WTC11 (cell line): ENCODE data around the gene CCNG1. TPM values are rescaled to one million over a fixed set of nuclear protein-coding genes. Genes with fewer than 3 reads are reported as not detected.

ENCODE experiments used
- ATAC-seq: fragments of 200-7000 bp; cut with Tn5 transposase; 2 replicates; pipeline ENCODE4 v1.10.0; 2021; ENCODE audit warnings: mild to moderate bottlenecking, moderate library complexity
- CTCF ChIA-PET: fragments of 300-600 bp; sonication (Branson Sonifier 250); formaldehyde crosslinking; loops from one replicate; lab custom pipeline; 2021; ENCODE audit warnings: antibody characterized with exemption; lab: Charles Lee
- POLR2A ChIA-PET: fragments of 350-600 bp; sonication (Branson Sonifier 250); formaldehyde crosslinking; loops from one replicate; lab custom pipeline; 2021; ENCODE audit warnings: antibody characterized with exemption; lab: Charles Lee
- DNase-seq: peaks from one replicate; pipeline ENCODE4 v3.0.0; 2021; ENCODE audit warnings: low spot score
- H3K27ac Mint-ChIP-seq: 2 replicates; pipeline ENCODE4 v1.8.0; 2021; ENCODE audit warnings: mixed read lengths
- H3K27me3 Mint-ChIP-seq: 2 replicates; pipeline ENCODE4 v1.8.0; 2021; ENCODE audit warnings: low read depth, mild to moderate bottlenecking, moderate library complexity, mixed read lengths
- H3K36me3 Mint-ChIP-seq: 2 replicates; pipeline ENCODE4 v1.8.0; 2021; ENCODE audit warnings: mixed read lengths
- H3K4me1 Mint-ChIP-seq: 2 replicates; pipeline ENCODE4 v1.8.0; 2022; ENCODE audit warnings: mixed read lengths
- H3K4me3 Mint-ChIP-seq: 2 replicates; pipeline ENCODE4 v1.8.0; 2021; ENCODE audit warnings: mild to moderate bottlenecking, moderate library complexity, mixed read lengths
- H3K9me3 Mint-ChIP-seq: 2 replicates; pipeline ENCODE4 v1.8.0; 2021; ENCODE audit warnings: mixed read lengths
- ATF1 ChIP-seq: sonication (generic); formaldehyde crosslinking; IDR thresholded peaks from 2 replicates; pipeline ENCODE4 v1.8.1; 2023; ENCODE audit warnings: mild to moderate bottlenecking, moderate library complexity, missing genetic modification reagents
- ELF4 ChIP-seq: sonication (generic); formaldehyde crosslinking; IDR thresholded peaks from 2 replicates; pipeline ENCODE4 v1.8.1; 2022; ENCODE audit warnings: low read depth, mild to moderate bottlenecking, moderate library complexity, missing genetic modification reagents
- NR2C2 ChIP-seq: sonication (generic); formaldehyde crosslinking; IDR thresholded peaks from 2 replicates; pipeline ENCODE4 v1.8.0; 2022; ENCODE audit warnings: mild to moderate bottlenecking, missing genetic modification reagents
- NR3C1 ChIP-seq: sonication (generic); formaldehyde crosslinking; conservative IDR thresholded peaks from 2 replicates; pipeline ENCODE4 v1.8.1; 2023; ENCODE audit warnings: low read depth, mild to moderate bottlenecking, missing genetic modification reagents
- OVOL2 ChIP-seq: fragments of 250-450 bp; sonication (Bioruptor Pico); IDR thresholded peaks from 2 replicates; pipeline ENCODE4 v1.9.0; 2021; ENCODE audit warnings: mild to moderate bottlenecking, borderline replicate concordance
- RORB ChIP-seq: fragments of 250-450 bp; sonication (Bioruptor Pico); IDR thresholded peaks from 2 replicates; pipeline ENCODE4 v1.9.0; 2021; ENCODE audit warnings: mild to moderate bottlenecking
- TEAD1 ChIP-seq: sonication (generic); formaldehyde crosslinking; IDR thresholded peaks from 2 replicates; pipeline ENCODE4 v1.8.0; 2022; ENCODE audit warnings: mild to moderate bottlenecking, missing genetic modification reagents
- ZNF121 ChIP-seq: sonication (generic); formaldehyde crosslinking; IDR thresholded peaks from 2 replicates; pipeline ENCODE4 v1.8.0; 2023; ENCODE audit warnings: missing genetic modification reagents
- total RNA-seq: library from RNA; stranded (reverse); gene quantifications from 3 replicates; pipeline ENCODE4 v1.2.3, GENCODE V29; 2021
- TF ChIP-seq, protein P1 (sequence below): sonication (generic); formaldehyde crosslinking; IDR thresholded peaks from 2 replicates; pipeline ENCODE4 v1.8.0; 2022; ENCODE audit warnings: missing genetic modification reagents
- TF ChIP-seq, protein P2 (sequence below): fragments of 250-450 bp; sonication (Bioruptor Pico); conservative IDR thresholded peaks from 2 replicates; pipeline ENCODE4 v1.9.0; 2021; ENCODE audit warnings: mild to moderate bottlenecking
- TF ChIP-seq, protein P3 (sequence below): fragments of 200-600 bp; IDR thresholded peaks from 2 replicates; pipeline ENCODE4 v1.8.0; 2022; ENCODE audit warnings: antibody characterized with exemption

The CCNG1 gene
- total RNA-seq, 1 experiment from 2014 or later: 433 TPM

DNA sequence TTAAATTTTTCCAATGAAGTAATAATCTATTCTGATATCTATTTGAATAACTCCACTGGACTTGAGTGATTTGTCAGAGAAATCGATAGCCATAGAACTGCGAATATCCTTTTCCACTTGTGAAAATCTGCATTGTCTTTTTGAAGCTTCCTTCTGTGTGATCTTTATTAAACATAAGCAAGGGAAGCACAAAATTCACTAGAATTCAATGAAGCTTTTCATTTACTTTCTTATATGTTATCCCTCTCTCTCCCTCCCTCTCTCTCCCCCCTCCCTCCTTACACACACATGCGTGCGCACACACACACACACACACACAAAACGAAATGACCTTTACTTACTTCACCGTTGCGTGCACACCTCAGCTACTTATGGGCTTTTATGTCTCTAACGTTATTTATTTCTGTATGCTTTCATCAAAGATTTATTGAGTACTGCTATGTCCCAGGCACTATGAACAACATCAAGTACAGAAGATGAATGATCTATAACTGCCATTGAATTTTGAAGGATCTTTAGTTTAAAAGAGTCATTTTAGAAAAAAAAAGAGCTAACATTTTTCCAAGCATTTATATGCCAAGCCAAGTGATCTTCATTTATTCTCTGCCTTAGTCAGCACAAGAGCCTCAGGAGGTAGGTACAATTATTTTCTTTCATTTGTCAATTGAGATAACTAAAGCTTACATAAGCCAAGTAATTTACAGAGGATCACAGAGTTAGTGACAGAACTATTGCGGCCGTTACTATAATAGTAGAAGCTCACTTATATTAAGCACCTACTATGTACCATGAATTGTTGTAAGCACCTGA lies 32.8 kb upstream of the CCNG1 start (continued):
- TF ChIP-seq, protein P1, sequence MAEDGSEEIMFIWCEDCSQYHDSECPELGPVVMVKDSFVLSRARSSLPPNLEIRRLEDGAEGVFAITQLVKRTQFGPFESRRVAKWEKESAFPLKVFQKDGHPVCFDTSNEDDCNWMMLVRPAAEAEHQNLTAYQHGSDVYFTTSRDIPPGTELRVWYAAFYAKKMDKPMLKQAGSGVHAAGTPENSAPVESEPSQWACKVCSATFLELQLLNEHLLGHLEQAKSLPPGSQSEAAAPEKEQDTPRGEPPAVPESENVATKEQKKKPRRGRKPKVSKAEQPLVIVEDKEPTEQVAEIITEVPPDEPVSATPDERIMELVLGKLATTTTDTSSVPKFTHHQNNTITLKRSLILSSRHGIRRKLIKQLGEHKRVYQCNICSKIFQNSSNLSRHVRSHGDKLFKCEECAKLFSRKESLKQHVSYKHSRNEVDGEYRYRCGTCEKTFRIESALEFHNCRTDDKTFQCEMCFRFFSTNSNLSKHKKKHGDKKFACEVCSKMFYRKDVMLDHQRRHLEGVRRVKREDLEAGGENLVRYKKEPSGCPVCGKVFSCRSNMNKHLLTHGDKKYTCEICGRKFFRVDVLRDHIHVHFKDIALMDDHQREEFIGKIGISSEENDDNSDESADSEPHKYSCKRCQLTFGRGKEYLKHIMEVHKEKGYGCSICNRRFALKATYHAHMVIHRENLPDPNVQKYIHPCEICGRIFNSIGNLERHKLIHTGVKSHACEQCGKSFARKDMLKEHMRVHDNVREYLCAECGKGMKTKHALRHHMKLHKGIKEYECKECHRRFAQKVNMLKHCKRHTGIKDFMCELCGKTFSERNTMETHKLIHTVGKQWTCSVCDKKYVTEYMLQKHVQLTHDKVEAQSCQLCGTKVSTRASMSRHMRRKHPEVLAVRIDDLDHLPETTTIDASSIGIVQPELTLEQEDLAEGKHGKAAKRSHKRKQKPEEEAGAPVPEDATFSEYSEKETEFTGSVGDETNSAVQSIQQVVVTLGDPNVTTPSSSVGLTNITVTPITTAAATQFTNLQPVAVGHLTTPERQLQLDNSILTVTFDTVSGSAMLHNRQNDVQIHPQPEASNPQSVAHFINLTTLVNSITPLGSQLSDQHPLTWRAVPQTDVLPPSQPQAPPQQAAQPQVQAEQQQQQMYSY (CRISPR knock-in tag): no peak

DNA sequence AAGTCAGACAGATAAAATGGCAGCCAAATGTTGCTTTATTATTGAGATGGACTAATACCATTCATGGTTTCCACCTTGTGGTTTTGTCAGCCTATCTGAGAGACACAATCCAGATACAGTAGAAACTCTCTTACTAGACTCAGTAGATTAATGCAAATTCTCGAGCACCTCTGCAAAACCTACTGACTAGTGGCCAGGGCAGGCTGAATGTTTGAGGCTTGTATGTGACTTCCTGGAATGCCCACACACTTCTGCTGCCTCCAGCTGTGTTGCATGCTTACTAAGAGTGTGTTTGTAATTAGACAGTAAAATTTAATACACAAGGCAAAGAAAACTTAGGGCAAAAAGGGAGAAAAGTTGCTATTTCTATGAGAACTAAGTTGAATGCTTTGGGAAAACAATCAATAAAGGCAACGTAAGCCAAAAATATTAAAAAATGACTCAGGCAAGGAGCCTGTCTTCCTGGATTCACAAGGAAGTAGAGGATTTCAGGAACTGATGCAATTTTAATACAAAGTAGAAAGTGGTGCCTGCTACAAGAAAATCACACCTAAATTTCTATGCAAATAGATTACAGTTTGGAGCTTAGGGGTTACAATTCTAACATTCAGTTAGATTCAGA lies 30.2 kb upstream of the CCNG1 start:
- no peak overlapping the region for H3K4me3 Mint-ChIP-seq
- no peaks in the 10 kb centered on the region for H3K9me3 Mint-ChIP-seq
- POLR2A ChIA-PET: no interaction called here
- H3K4me1 Mint-ChIP-seq: peaks cover 11% of the 10 kb centered on the region
- TF ChIP-seq ATF1 (CRISPR knock-in tag) (no peak), NR2C2 (CRISPR knock-in tag) (no peak), RORB (CRISPR knock-in tag) (no peak), ELF4 (CRISPR knock-in tag) (no peak), TEAD1 (CRISPR knock-in tag) (no peak), NR3C1 (no peak), ZNF121 (CRISPR knock-in tag) (no peak)
- TF ChIP-seq, protein P2, sequence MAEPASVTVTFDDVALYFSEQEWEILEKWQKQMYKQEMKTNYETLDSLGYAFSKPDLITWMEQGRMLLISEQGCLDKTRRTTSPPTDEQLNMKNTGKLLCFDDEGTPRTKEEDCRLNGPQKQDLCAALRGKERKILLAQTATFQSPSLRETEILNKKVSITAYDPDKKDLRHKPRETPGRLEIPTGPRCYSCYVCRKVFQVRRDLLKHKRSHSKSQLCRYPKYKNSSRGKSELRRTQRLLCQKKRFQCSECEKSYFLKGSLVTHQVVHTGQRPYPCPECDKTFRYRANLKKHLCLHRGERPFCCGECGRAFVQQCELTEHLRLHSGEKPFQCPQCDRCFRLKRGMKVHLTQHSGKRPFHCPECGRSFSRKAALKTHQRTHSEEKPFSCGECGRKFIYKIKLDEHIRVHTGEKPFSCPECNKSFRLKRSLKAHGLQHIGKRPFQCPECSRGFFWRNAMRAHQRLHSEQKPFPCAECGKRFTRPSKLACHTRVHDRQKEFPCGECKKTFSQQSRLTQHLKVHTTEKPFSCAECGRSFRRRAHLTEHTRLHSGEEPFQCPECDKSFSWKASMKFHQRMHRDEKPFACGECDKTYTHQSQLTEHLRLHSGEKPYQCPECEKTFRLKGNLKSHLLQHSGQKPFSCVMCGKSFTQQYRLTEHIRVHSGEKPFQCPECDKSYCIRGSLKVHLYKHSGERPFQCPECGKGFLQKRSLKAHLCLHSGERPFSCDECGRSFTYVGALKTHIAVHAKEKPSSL (CRISPR knock-in tag): no peak
- TF ChIP-seq, all 79 proteins: peak for 0
- no peaks in the 10 kb centered on the region for H3K36me3 Mint-ChIP-seq
- ATAC-seq: peak; percentile 50; the same call in 1 of the 2 replicates
- no peak overlapping the region for H3K27ac Mint-ChIP-seq
- CTCF ChIA-PET: interaction anchor here (1.1 to 4.2 kb wide), 6 partner anchors 20 to 624 kb away, joined by 3 to 53 read pairs (median 8); no protein-coding TSS in a partner anchor
- DNase-seq: no peak
- no peaks in the 10 kb centered on the region for H3K27me3 Mint-ChIP-seq

DNA sequence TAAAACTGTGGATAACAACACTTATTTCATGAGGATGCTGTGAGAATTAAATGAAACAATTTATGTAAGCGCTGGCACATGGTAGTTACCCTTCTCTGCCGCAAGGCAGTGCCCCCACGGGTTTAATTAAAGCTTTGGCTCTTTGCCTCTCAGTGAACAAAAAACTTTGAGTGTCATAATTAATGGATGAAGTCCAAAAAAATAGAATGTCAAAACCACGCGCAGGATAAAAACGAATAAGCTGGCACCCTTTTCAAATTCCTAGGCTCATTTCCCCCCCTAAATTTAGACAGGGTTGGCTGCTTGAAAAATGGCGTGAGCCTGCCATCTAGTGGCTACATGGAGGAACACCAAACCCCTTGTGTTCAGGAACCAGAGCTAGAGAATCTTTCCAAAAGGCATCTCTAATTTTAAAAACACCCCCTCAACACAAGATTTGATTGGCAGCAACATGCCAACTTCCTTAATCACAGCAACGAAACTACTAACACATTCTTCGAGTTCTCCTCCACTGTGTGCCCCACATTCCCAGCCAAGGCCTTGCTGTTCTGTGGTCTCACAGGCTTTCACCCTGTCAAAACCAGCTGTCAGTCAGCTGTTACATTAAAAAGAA lies 29.0 kb upstream of the CCNG1 start:
- ChIA-PET CTCF (interaction anchor here (0.5 to 4.2 kb wide), 50 partner anchors 9 to 1864 kb away, joined by 3 to 53 read pairs (median 3); partner anchors contain the start of genes HMMR and NUDCD2), POLR2A (no interaction called here)
- no peaks in the 10 kb centered on the region for H3K36me3 Mint-ChIP-seq
- no peaks in the 10 kb centered on the region for H3K27me3 Mint-ChIP-seq
- H3K9me3 Mint-ChIP-seq: no peaks in the 10 kb centered on the region
- H3K4me3 Mint-ChIP-seq: peak overlapping the region; percentile 15; the same call in 1 of the 2 replicates
- TF ChIP-seq OVOL2 (no peak), NR2C2 (CRISPR knock-in tag) (no peak)
- TF ChIP-seq, protein P3, sequence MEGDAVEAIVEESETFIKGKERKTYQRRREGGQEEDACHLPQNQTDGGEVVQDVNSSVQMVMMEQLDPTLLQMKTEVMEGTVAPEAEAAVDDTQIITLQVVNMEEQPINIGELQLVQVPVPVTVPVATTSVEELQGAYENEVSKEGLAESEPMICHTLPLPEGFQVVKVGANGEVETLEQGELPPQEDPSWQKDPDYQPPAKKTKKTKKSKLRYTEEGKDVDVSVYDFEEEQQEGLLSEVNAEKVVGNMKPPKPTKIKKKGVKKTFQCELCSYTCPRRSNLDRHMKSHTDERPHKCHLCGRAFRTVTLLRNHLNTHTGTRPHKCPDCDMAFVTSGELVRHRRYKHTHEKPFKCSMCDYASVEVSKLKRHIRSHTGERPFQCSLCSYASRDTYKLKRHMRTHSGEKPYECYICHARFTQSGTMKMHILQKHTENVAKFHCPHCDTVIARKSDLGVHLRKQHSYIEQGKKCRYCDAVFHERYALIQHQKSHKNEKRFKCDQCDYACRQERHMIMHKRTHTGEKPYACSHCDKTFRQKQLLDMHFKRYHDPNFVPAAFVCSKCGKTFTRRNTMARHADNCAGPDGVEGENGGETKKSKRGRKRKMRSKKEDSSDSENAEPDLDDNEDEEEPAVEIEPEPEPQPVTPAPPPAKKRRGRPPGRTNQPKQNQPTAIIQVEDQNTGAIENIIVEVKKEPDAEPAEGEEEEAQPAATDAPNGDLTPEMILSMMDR: peak; percentile 87
- TF ChIP-seq, all 79 proteins: peak for 1
- no peak overlapping the region for H3K27ac Mint-ChIP-seq
- peak; percentile 86 for ATAC-seq
- peaks cover 11% of the 10 kb centered on the region for H3K4me1 Mint-ChIP-seq
- peak; percentile 57 for DNase-seq
